Lung (tissue), 12 donors: Measurements from ENCODE around the gene OR51B2. TPM values are rescaled to one million over a fixed set of nuclear protein-coding genes. Genes with fewer than 3 reads are reported as not detected.

Experiments used
- ATAC-seq: fragments of 200-7000 bp; cut with Tn5 transposase; one replicate; pipeline ENCODE4 v1.9.1; 2020; ENCODE audit warnings: moderate number of reproducible peaks; ENCODE audit not compliant: insufficient read depth, low FRiP score
- DNase-seq, 3 donors: peaks; one replicate each; pipeline ENCODE4 v3.0.0-alpha.2; 2013 to 2017
- H3K27ac ChIP-seq, 2 donors: one replicate each; pipeline ENCODE4 v1.5.1; 2013; ENCODE audit warnings: mild to moderate bottlenecking in 2 of 2, moderate library complexity in 2 of 2, control low read depth in 1 of 2, inconsistent platforms in 1 of 2, low read depth in 1 of 2, low read length in 1 of 2
- H3K27me3 ChIP-seq, 3 donors: one replicate each; pipeline ENCODE4 v1.5.1; 2013; ENCODE audit warnings: low read length in 2 of 3; ENCODE audit not compliant: control insufficient read depth in 3 of 3, insufficient read depth in 3 of 3
- H3K36me3 ChIP-seq, 4 donors: one replicate each; pipeline ENCODE4 v1.5.1; 2013; ENCODE audit warnings: low read length in 4 of 4, mild to moderate bottlenecking in 1 of 4, moderate library complexity in 1 of 4; ENCODE audit not compliant: control insufficient read depth in 4 of 4, insufficient read depth in 4 of 4
- H3K4me1 ChIP-seq, 5 donors: one replicate each; pipeline ENCODE4 v1.5.1; 2013; ENCODE audit warnings: low read length in 5 of 5, mild to moderate bottlenecking in 2 of 5, moderate library complexity in 1 of 5; ENCODE audit not compliant: control insufficient read depth in 5 of 5, insufficient read depth in 5 of 5
- H3K4me3 ChIP-seq: one replicate; pipeline ENCODE4 v1.5.1; 2013; ENCODE audit warnings: mild to moderate bottlenecking, control low read depth, moderate library complexity
- H3K9ac ChIP-seq, 2 donors: one replicate each; pipeline ENCODE4 v1.5.1; 2013; ENCODE audit warnings: low read length in 2 of 2, control low read depth in 1 of 2; ENCODE audit not compliant: insufficient read depth in 1 of 2
- H3K9me3 ChIP-seq, 4 donors: one replicate each; pipeline ENCODE4 v1.5.1; 2013; ENCODE audit warnings: low read length in 3 of 4, mild to moderate bottlenecking in 1 of 4, moderate library complexity in 1 of 4; ENCODE audit not compliant: control insufficient read depth in 4 of 4, insufficient read depth in 3 of 4
- CTCF ChIP-seq: IDR thresholded peaks from 2 replicates; pipeline ENCODE4 v1.5.1; 2012; ENCODE audit warnings: mild to moderate bottlenecking; ENCODE audit errors: control extremely low read depth, extremely low read depth
- WGBS, 2 donors: extraction: QIAGEN DNeasy Blood & Tissue Kit; methylation state at CpG; one replicate each; pipeline ENCODE4 v1.1.7; 2013; 5-methylcytosine and 5-hydroxymethylcytosine counted together
- polyA plus RNA-seq, 2 donors: library from polyadenylated mRNA; stranded (reverse); fragments of 200-250 nt; gene quantifications; one replicate each; pipeline ENCODE4 v1.2.1, GENCODE V29; 2013
- total RNA-seq, 2 donors: library from RNA; depleted of rRNA in 1 of 2; stranded (reverse); fragments of >200 nt in 1 of 2; gene quantifications; one replicate each; pipeline ENCODE4 v1.2.1, GENCODE V29; 2014 to 2021
- donor health status: control.
- donor health status: control.
- donor health status: Bipolar disorder and iron deficiency.
- donor health status: healthy.
- donor health status: DM: yes; HTN: yes; CAD: no.

OR51B2 gene
- total and polyA plus RNA-seq, 4 donors = 1.9 TPM; not detected in 3

GRCh38 chr11:5288906-5289550, 35.1 kb downstream of the OR51B2 start:
- no peak for TF ChIP-seq CTCF
- Histone ChIP-seq H3K27me3 (no peaks in the 10 kb centered on the region), H3K9ac (no peak overlapping the region), H3K4me1 (no peaks in the 10 kb centered on the region), H3K9me3 (no peaks in the 10 kb centered on the region), H3K4me3 (no peak overlapping the region), H3K36me3 (no peaks in the 10 kb centered on the region), H3K27ac (no peak overlapping the region)
- no peak for ATAC-seq
- WGBS, 2 donors = 83 to 89% methylated on average over 6 of the region's 6 CpGs
- no peak for DNase-seq

- Histone ChIP-seq H3K36me3 (no peaks in the 10 kb centered on the region), H3K4me3 (no peak overlapping the region), H3K4me1 (no peaks in the 10 kb centered on the region), H3K9ac (no peak overlapping the region), H3K9me3 (no peaks in the 10 kb centered on the region), H3K27ac (no peak overlapping the region), H3K27me3 (no peaks in the 10 kb centered on the region)
- ATAC-seq = no peak
- DNase-seq = peak in 1 of 3 donors; percentile 20
- 77 to 81% methylated on average over 7 of the region's 7 CpGs for WGBS, 2 donors
- no peak for TF ChIP-seq CTCF
Observed at GRCh38 chr11:5288108-5288905, 35.8 kb downstream of the OR51B2 start.

- 81 to 82% methylated on average over 3 of the region's 3 CpGs for WGBS, 2 donors
- H3K9me3 ChIP-seq = no peaks in the 10 kb centered on the region
- H3K27me3 ChIP-seq = no peaks in the 10 kb centered on the region
- TF ChIP-seq CTCF = no peak
- ATAC-seq (no peak), DNase-seq (no peak)
- H3K36me3 ChIP-seq = no peaks in the 10 kb centered on the region
- no peaks in the 10 kb centered on the region for H3K4me1 ChIP-seq
- H3K27ac ChIP-seq = no peak overlapping the region
- no peak overlapping the region for H3K9ac ChIP-seq
- H3K4me3 ChIP-seq = no peak overlapping the region
Observed at GRCh38 chr11:5286901-5287300, 37.2 kb downstream of the OR51B2 start.
